Measurements from ENCODE around the gene DAPK2. TPM values are rescaled to one million over a fixed set of nuclear protein-coding genes. Genes with fewer than 3 reads are reported as not detected.

Gene DAPK2
- total and polyA plus RNA-seq, 9 donors, result 0.77 to 6.2 (median 2.0) TPM

DNA sequence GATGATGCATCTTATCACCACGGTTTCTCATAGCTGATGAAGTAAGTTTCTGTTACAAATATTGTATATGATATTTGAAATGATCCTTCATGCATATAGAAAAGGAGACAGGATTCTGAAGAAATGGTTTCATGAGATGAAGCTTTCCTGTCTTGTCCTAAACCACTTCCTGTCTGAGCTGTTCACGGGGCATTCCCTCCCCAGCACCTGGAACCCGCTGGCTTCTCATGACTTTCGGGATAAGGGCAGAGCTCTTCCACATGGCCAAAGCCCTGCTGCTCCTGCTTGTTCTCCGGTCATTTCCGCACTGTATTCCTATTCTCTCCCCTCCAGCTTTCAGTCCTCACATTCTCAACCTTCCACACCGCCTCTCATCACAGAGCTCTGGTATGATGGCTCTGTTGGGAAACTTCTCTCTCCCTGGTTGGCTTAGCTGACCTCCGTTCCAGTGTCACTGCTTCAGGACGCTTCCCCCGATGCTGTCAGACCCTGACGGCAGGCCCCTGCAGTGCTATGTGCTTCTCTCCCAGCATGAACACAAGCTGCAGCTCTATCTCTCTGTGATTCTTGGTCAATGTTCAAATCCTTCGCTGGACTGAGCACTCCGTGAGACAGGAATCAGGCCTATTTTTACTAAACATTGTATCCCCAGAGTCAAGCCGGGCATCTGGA is 125.6 kb downstream of the DAPK2 start:
- Histone ChIP-seq H3K27ac (no peak overlapping the region), H3K36me3 (no peaks in the 10 kb centered on the region), H3K9me3 (no peaks in the 10 kb centered on the region), H3K4me3 (no peak overlapping the region), H3K4me1 (ENCODE audit: insufficient read depth) (peaks cover 8% of the 10 kb centered on the region), H3K27me3 (no peaks in the 10 kb centered on the region)
- TF ChIP-seq POLR2A (IDR thresholded peaks at IDR 0.05), result no peak
- TF ChIP-seq, protein P1, sequence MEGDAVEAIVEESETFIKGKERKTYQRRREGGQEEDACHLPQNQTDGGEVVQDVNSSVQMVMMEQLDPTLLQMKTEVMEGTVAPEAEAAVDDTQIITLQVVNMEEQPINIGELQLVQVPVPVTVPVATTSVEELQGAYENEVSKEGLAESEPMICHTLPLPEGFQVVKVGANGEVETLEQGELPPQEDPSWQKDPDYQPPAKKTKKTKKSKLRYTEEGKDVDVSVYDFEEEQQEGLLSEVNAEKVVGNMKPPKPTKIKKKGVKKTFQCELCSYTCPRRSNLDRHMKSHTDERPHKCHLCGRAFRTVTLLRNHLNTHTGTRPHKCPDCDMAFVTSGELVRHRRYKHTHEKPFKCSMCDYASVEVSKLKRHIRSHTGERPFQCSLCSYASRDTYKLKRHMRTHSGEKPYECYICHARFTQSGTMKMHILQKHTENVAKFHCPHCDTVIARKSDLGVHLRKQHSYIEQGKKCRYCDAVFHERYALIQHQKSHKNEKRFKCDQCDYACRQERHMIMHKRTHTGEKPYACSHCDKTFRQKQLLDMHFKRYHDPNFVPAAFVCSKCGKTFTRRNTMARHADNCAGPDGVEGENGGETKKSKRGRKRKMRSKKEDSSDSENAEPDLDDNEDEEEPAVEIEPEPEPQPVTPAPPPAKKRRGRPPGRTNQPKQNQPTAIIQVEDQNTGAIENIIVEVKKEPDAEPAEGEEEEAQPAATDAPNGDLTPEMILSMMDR (IDR thresholded peaks at IDR 0.05), result no peak
- intact Hi-C loops (cut with DNase I), result no loop called here
- DNase-seq, result no peak
- WGBS, 3 donors, result 80 to 85% (median 80%) methylated on average over 14 of the region's 14 CpGs

DNA sequence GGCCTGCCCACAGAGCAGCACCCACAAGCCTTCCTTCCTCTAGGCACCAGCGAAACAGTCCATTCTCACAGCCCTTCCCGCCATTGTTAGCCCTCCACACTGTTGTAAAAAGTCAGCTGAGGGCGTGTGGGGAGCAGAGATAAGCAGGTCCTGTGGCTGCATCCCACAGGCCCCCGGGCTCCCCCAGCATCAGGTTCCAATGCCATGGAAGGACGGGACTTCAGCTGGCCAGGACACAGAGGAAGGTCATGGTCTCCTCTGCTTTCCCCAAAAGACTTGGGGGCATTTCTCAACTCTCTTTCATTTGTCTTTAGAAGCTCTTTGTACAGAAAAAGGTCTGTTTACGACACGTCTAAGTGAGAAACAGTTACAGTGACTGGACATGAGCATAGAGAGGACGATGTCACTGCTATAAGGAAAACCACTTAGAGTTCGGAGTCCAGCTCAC is 127.4 kb downstream of the DAPK2 start:
- Histone ChIP-seq H3K4me3 (no peak overlapping the region), H3K4me1 (ENCODE audit: insufficient read depth) (peaks cover 11% of the 10 kb centered on the region), H3K27ac (no peak overlapping the region), H3K9me3 (no peaks in the 10 kb centered on the region), H3K27me3 (no peaks in the 10 kb centered on the region), H3K36me3 (no peaks in the 10 kb centered on the region)
- no peak for TF ChIP-seq POLR2A (IDR thresholded peaks at IDR 0.05)
- TF ChIP-seq, protein P1 (IDR thresholded peaks at IDR 0.05), result no peak
- TF ChIP-seq EP300 (IDR thresholded peaks at IDR 0.05), result no peak
- DNase-seq, result no peak
- 89 to 92% (median 91%) methylated on average over 9 of the region's 9 CpGs for WGBS, 3 donors
- intact Hi-C loops (cut with DNase I), result loop anchor here in 1 of 4 donors (10.0 kb wide), 1 partner anchor 136 kb away; no protein-coding TSS in a partner anchor

DNA sequence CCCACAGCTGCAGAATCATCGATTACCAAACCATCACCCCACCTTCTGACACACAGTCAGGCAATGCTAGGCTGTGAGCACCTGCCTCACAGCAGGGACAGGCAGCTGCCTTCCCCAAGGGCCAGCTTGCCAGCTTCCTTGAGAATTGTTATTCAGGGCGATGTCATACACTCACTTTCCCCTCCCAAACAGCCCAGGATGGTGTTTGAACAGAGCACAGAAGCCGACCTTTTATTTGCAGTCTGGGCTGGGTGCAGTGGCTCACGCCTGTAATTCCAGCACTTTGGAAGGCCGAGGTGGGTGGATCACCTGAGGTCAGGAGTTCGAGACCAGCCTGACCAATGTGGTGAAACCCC is 128.0 kb downstream of the DAPK2 start:
- intact Hi-C loops (cut with DNase I), result loop anchor here in 1 of 4 donors (10.0 kb wide), 1 partner anchor 137 kb away; no protein-coding TSS in a partner anchor
- no peaks in the 10 kb centered on the region for H3K9me3 ChIP-seq
- 61 to 88% (median 65%) methylated on average over 6 of the region's 6 CpGs for WGBS, 3 donors
- peaks cover 11% of the 10 kb centered on the region for H3K4me1 ChIP-seq (ENCODE audit: insufficient read depth)
- H3K27ac ChIP-seq, result no peak overlapping the region
- no peak for DNase-seq
- no peaks in the 10 kb centered on the region for H3K36me3 ChIP-seq
- H3K4me3 ChIP-seq, result no peak overlapping the region
- TF ChIP-seq, protein P1 (IDR thresholded peaks at IDR 0.05), result no peak
- TF ChIP-seq EP300 (IDR thresholded peaks at IDR 0.05) (no peak), POLR2A (IDR thresholded peaks at IDR 0.05) (no peak)
- no peaks in the 10 kb centered on the region for H3K27me3 ChIP-seq

GRCh38 chr15:63917588-63918316 is 128.5 kb downstream of the DAPK2 start:
- Histone ChIP-seq H3K27ac (no peak overlapping the region), H3K36me3 (no peaks in the 10 kb centered on the region), H3K4me3 (no peak overlapping the region), H3K4me1 (ENCODE audit: insufficient read depth) (peaks cover 11% of the 10 kb centered on the region), H3K27me3 (no peaks in the 10 kb centered on the region), H3K9me3 (no peaks in the 10 kb centered on the region)
- 76 to 88% (median 78%) methylated on average over 8 of the region's 8 CpGs for WGBS, 3 donors
- TF ChIP-seq, protein P1 (IDR thresholded peaks at IDR 0.05), result no peak
- TF ChIP-seq POLR2A (IDR thresholded peaks at IDR 0.05) (no peak), EP300 (IDR thresholded peaks at IDR 0.05) (no peak)
- intact Hi-C loops (cut with DNase I), result loop anchor here in 1 of 4 donors (10.0 kb wide), 1 partner anchor 137 kb away; no protein-coding TSS in a partner anchor
- DNase-seq, result no peak
